Cardiac fibroblast (primary cell): Measurements from ENCODE around the gene OXSM.

ENCODE experiments used
- DNase-seq, 2 donors: peaks; one replicate each; pipeline versions ENCODE4 v3.0.0 to v3.0.0-alpha.2; 2010; ENCODE audit warnings: low read depth in 2 of 2
- H3K4me3 ChIP-seq, 2 donors: replicated peaks in 1 of 2; 1 replicate in 1 of 2; 2 replicates in 1 of 2; pipeline ENCODE4 v1.5.1; 2011; ENCODE audit warnings: low read depth in 2 of 2, low read length in 2 of 2, mild to moderate bottlenecking in 2 of 2, moderate library complexity in 1 of 2
- CTCF ChIP-seq: IDR thresholded peaks from one replicate; pipeline ENCODE4 v1.5.1; 2011; ENCODE audit warnings: low read depth, mild to moderate bottlenecking, low read length, inconsistent platforms

The OXSM gene

GRCh38 chr3:25782636-25782937, 7.3 kb upstream of the OXSM start:
- TF ChIP-seq CTCF = no peak
- no peak for DNase-seq
- H3K4me3 ChIP-seq = peak overlapping the region; percentile 78 to 84

GRCh38 chr3:25782938-25783660, 6.8 kb upstream of the OXSM start, which contains the start of gene NGLY1:
Gene NGLY1, minus strand, starts transcription at chr3:25783443. Its CDS starts 53 bp downstream, at chr3:25783390.
- peak within 1 kb of the TSS; percentile 78 to 89 for H3K4me3 ChIP-seq

GRCh38 chr3:25783661-25784512, 6.0 kb upstream of the OXSM start:
- no peak for TF ChIP-seq CTCF
- DNase-seq = peak; percentile 53 to 56
- peak overlapping the region; percentile 72 to 89 for H3K4me3 ChIP-seq

More at GRCh38 chr3:25782938-25783660, 6.8 kb upstream of the OXSM start, which contains the start of gene NGLY1:
- DNase-seq = peak; percentile 72 to 89
- TF ChIP-seq CTCF = no peak

GRCh38 chr3:25784971-25785370, 4.9 kb upstream of the OXSM start:
- TF ChIP-seq CTCF = no peak
- no peak for DNase-seq

GRCh38 chr3:25785826-25786225, 4.1 kb upstream of the OXSM start:
- H3K4me3 ChIP-seq = no peak overlapping the region
- peak in 1 of 2 donors; percentile 25 for DNase-seq
- no peak for TF ChIP-seq CTCF

More at GRCh38 chr3:25784971-25785370, 4.9 kb upstream of the OXSM start:
- H3K4me3 ChIP-seq = no peak overlapping the region

GRCh38 chr3:25787689-25788088, 2.2 kb upstream of the OXSM start:
- H3K4me3 ChIP-seq = no peak overlapping the region
- TF ChIP-seq CTCF = no peak
- DNase-seq = no peak
